Mammary epithelial cell (primary cell): Measurements from ENCODE around the gene PLPP4.

ENCODE experiments used
- EZH2 ChIP-seq: IDR thresholded peaks from 2 replicates; pipeline ENCODE4 v1.6.1; 2012; ENCODE audit warnings: low read length, inconsistent platforms, borderline replicate concordance
- TF ChIP-seq, protein P1 (sequence below), 2 donors: IDR thresholded peaks in 1 of 2; conservative IDR thresholded peaks in 1 of 2; 2 replicates each; pipeline ENCODE4 v1.5.1; 2011 to 2012; ENCODE audit warnings: inconsistent platforms in 2 of 2, low read length in 2 of 2, mild to moderate bottlenecking in 2 of 2, control low read depth in 1 of 2, low read depth in 1 of 2; ENCODE audit not compliant: insufficient read depth in 1 of 2; ENCODE audit errors: extremely low read depth in 1 of 2

DNA sequence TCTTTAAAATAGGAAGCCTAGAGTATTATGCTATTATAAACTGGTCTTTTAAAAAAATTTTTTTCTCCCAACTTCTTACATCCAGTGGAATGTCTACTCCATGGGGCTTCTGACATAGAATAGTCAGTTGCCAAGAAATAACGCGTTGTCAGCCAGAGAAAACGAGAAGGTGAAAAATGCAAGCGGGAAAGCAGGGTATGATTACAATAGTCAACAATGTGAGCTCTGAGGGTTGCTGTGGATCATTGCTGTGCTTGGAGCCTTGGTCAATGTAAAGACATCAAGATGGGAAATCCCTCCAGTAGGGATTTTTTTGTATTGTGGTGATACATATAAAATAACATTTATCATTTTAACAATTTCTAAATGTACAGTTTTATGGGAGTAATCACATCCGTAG, 27.6 kb upstream of the PLPP4 start:
- TF ChIP-seq, protein P1, sequence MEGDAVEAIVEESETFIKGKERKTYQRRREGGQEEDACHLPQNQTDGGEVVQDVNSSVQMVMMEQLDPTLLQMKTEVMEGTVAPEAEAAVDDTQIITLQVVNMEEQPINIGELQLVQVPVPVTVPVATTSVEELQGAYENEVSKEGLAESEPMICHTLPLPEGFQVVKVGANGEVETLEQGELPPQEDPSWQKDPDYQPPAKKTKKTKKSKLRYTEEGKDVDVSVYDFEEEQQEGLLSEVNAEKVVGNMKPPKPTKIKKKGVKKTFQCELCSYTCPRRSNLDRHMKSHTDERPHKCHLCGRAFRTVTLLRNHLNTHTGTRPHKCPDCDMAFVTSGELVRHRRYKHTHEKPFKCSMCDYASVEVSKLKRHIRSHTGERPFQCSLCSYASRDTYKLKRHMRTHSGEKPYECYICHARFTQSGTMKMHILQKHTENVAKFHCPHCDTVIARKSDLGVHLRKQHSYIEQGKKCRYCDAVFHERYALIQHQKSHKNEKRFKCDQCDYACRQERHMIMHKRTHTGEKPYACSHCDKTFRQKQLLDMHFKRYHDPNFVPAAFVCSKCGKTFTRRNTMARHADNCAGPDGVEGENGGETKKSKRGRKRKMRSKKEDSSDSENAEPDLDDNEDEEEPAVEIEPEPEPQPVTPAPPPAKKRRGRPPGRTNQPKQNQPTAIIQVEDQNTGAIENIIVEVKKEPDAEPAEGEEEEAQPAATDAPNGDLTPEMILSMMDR (conservative IDR thresholded peaks at IDR 0.05 in 1 of 2, IDR thresholded peaks at IDR 0.05 in 1 of 2; ENCODE audit: extremely low read depth in 1 of 2, insufficient read depth in 1 of 2, low read depth in 1 of 2, low read length in 2 of 2), result no peak
- no peak for TF ChIP-seq EZH2
